Naive B cell (primary cell): Measurements from ENCODE around the gene HIBADH. TPM values are rescaled to one million over a fixed set of nuclear protein-coding genes. Genes with fewer than 3 reads are reported as not detected.

Experiments used
- polyA plus RNA-seq, 6 donors: library from polyadenylated mRNA; unstranded; fragments of 300-500 nt; fragmentation: Illumina TruSeq; gene quantifications; one replicate each; pipeline ENCODE4 v1.2.3, GENCODE V29; 2021; ENCODE audit warnings: low read depth in 6 of 6

Gene HIBADH
- polyA plus RNA-seq, 6 donors from 2014 or later = 23.0 to 36.1 (median 25.9) TPM

Other genes with a start within 250 kb of the HIBADH start
- gene TAX1BP1, start 77.3 kb upstream of the HIBADH start, polyA plus RNA-seq = 100 to 1,000 TPM in 3 of 6 donors, 10 to 100 TPM in 3; 89.4 to 111 (median 100) TPM